HG02870 (cell line): ENCODE measurements around the gene FAXC.
"Not testable (repeated sequence)": the region's sequence is repeated elsewhere in the genome, so short reads cannot be mapped to it uniquely, and the experiment has no call there.

ENCODE experiments used
- ATAC-seq: cut with Tn5 transposase; IDR thresholded peaks from one replicate; pipeline ENCODE4 v1.9.1; 2021; ENCODE audit warnings: mild to moderate bottlenecking, moderate library complexity; ENCODE audit not compliant: unreplicated experiment

FAXC gene

DNA sequence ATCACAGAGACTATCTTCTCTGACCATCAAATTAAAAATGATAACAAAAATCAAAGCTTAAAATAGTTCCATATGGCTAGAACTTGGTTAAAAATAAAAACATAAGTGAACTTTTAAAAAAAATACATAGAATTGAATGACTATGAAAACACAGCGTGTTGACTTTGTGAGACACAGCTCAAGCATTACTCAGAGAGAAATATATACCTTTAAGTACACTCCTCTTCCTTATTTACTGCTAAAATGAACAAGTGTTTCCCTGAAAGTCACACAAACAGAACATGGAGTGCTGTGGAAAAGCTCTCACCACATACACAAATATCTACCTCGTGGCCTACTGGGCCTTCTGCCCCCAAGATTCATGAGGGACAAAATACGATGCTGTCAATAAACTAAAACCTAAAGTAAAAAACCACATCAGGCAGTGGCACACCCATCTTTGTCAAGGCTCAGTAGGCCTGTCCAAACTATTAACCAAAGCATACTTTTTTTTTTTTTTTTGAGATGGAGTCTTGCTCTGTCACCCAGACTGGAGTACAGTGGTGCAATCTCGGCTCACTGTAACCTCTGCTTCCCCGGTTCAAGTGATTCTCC lies 7.5 kb downstream of the FAXC start:
- peak; percentile 80 for ATAC-seq

DNA sequence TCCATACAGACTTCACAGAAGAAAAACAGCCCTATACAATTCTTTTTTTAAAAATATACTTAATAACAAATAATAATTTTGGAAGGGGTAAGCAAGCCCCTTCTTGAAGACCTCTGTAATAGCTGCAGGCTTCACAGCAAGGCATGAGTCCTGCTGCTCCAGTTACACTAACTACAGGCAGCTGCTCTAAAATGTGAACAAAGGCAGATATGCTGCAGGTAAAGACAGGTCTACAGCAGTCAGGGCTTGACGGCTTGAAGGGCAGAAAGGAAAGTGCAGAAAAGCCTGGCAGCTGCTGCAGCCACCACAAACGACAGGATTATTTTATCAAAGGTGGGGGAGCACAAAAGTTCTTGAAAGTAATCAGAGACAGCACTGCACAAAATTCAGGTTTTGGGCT lies 11.3 kb downstream of the FAXC start:
- no peak for ATAC-seq

DNA sequence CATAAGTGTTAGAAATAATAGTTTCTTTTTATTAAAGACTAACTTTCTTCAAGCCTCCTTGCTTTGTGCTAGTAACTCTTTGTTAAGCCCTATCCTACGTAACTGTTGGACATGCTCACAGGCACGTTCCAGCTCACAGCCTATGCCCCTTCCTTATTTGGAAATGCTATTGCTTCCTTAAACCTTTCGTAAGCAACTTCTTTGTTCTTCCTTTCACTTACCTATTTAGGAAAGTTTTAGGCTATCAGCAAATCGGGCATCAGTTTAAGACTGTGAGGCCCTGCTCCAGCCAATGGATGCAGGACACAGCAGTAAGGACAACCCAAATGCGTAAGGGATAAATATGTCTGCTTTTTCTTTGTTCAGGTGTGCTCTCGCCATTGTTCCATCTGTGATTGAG lies 14.2 kb downstream of the FAXC start:
- not testable (repeated sequence) for ATAC-seq

DNA sequence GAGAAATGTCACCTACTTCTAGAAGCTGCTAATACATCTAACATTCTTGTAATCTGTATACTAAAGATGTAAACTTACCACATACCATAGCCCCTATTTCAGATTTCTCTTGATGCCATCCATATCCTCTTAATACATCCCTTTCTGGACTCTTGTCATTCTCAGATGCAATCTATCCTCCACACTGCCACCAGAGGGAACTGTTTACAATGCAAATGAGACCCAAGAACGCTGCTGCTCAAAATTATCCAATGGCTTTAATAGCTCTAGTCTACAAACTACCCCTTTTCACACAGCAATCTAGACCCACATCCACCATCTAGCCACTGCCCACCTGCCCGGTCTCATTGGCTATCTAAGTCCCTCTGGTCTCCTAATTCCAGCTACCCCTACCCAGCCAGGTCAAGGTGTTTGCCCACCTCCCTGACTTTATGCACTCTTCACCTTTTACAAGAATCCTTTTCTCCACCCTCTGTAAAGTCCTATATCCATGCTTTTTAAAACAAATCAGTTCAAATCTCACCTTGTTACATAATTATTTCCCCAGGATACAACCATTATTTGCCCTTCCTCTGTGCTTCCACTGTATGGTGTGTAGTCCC lies 14.8 kb downstream of the FAXC start:
- peak; percentile 30 for ATAC-seq

DNA sequence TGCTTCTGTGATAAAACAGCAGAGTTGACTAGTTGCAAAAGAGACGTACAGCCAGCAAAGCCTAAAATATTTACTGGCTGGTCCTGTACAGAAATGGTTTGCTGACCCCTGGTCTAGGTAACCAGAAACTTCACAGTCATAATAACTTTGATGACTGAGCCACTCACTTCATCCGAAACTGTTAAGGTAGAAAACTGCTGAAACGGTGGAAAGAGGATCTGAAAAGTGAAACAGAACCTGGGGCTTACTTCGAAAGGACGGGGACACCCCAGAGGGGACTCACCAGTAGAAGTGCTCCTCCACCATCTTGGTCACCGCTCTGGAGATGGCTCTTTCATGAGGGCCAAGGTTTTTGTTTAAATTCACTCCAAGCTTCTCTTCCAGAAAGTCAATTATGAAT lies 16.4 kb downstream of the FAXC start:
- peak; percentile 88 for ATAC-seq

DNA sequence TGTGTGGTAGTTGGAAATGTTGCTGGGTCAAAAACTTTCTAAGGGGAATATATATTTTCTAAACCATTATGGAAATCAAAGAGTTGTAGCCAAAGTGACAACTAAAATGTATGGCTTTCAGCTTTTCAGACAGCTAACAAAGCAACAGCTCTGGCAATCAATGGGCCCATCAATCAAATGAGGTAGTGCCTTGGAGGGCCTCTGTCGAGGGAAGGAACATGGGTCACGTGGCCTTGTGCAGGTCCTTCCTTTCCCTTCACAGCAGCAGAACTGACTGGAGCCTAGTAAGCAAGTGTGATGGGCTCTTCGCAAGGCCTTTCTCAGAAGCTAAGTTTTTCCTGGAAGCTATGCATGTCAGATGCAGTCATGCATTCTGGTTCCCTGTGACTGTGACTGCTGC lies 17.9 kb downstream of the FAXC start:
- no peak for ATAC-seq

DNA sequence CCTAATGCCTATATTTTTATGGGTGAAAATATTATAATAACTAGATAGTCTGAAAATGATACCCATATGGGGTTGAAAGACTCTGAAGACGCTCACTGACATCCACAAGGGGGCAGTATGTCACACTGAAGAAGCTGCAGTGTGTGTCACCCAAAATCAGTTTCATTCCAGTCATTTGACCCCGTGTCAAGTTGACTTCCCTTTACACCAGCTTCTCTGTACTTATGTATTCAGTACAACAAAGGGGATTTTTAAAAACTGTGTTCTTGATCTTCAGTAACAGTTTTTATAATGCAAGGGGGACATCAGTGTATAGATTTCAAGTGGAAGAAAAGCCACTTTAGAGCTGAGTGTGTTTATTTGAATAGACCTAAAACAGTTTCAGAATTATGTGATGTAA lies 19.3 kb downstream of the FAXC start:
- ATAC-seq = peak; percentile 60

DNA sequence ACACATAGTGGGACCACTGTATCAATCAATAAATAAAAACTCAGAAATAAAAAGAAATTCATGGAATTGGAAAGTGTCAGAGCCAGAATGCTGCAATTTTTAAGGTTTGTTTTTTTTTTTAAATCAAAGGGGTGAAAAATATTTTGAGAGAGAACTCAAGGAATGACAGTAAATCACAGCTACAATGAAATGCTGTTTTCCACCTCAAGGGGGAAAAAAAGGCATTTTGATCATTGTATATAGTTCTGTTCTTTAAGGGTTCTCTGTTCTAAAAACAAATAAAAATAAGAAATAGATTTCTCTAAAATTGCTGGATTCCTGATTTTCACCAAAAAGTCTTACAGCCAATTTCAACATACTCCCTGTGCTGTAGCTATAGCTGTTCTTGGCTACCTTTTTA lies 24.5 kb downstream of the FAXC start:
- ATAC-seq = no peak

DNA sequence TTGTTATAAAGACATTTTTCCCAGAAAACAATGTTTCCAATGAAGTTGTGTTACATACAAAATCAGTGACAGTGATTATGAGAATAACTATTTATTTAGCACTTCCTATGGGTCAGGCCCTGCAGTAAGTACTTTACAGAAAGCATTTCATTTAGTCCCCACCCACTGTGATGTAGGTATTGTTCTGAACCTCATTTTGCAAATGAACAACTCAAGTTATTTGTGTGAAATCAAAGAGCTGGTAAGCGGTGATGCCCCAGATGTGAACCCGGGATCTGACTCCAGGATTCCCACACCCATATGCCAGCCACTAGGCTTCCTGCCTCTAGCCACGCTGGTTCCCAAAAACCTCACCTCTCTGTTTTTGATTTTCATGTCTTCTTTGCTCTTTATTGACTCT lies 30.9 kb downstream of the FAXC start:
- ATAC-seq = no peak

DNA sequence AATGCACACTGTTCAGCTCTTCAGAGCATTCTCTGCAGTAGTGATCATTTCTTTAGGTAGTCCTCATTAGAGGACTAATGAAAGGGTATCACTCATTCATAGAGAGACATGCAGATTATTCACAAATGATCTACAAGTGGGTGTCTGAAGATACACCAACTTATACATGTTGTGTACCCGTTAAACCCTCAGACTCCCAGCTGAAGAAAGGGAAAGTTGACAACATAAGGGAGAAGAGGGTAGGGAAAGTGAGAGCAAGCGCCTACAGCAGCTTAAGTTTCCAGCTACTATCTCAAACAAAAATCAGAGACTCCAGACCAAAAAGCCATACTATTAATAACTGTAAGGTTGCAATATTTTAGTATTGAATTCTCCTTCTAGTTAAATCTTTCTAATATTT lies 37.1 kb downstream of the FAXC start:
- ATAC-seq = no peak

DNA sequence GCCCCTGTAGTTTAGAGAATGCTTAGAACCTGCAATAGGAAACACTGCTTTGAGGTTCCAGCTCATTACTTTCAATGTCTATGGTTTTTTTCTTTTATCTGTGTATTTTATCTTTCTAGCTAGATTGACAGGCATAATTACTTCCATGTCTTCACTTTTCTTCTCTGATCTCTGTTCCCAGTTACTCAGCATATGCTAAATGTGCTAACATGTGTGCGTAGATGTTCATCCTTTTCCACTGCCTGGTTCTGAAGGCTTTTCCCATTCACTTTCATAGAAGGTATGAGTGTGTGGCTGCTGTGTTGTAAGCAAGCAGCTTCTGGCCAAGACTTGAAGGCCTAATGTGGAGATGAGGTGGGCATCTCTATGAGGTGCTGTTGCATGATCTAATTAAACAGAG lies 38.9 kb downstream of the FAXC start:
- ATAC-seq = no peak

DNA sequence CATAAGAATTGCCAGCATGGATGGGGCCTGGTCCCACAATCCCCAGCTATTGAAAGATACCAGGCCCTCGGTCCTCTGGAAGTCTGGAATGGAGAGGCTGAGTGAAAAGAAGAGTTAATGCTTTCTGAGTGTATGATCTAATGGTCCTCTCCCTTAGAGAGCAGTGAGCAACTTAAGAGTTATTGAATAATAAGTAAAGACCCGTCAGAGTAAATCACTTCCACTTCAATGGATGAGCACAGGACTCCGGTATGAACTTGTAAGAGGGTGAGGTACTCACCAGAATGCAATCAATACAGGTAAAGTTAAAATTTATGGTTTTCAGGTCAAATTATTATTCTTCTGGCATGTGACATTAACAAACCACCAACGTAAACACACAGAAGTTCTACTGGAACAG lies 39.9 kb downstream of the FAXC start:
- ATAC-seq = no peak

DNA sequence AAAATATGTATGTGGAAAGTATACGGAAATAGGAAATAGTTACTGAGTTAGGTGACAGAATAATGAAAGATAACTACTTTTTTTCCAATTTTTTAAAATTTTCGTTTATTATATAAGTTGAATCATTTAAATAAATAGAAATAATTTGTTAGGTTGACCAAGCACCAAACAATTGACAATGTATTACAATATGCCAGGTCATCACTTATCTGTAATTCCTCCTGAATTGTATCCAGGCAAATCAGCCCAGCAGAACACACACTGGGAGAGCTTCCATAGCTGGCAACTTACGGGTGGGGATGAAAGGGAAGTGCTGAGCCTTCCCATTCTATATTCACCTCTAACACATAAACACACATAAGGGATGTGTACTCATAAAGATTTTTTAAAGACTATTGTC lies 40.7 kb downstream of the FAXC start:
- ATAC-seq = no peak

DNA sequence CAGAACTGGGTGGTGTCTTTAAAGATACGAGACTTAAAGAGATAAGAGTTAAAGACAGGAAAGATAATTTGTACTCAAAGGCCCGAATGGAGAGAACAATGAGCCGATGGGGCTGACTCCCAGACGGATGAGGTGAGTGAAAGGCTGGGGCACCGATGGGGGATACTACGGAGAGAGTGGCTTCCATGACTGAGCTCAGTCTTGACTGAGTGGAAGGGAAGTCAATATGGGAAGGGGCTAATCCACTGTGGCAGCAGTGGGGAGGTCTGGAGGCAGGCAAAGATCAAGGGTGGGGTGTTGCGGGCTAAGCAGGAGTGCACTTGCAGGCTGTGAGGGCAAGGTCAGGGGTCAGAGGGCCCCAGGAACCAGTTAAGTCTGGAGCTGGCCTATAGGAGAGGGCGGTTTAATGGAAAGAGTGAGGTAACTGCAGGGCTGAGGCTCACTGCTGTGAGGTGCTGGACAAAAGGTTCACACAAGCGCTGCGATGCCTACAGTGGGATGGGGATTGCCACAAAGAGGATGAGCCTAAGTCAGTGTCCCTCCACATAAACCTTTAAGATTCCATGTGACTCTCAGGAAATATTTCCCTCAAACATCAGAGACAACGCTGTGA lies 42.1 kb downstream of the FAXC start:
- no peak for ATAC-seq

DNA sequence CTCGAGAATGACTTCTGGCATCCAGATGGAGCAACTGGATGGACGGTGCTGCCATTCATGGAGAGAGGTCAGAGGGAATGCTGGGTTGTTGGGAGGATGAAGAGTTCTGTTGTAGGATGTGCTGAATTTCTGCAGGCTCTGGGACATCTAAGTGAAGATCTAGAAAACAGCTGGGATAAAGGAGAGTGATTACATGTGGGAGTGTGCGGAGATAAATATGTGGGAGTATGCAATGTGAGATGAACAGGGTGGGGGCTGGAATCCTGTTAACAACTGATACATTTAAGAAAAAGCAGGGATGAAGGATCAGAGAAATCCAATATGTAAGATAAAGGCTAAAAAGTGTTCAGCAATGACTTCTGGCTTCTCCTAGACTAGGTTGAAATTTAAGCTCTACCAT lies 43.1 kb downstream of the FAXC start:
- no peak for ATAC-seq

DNA sequence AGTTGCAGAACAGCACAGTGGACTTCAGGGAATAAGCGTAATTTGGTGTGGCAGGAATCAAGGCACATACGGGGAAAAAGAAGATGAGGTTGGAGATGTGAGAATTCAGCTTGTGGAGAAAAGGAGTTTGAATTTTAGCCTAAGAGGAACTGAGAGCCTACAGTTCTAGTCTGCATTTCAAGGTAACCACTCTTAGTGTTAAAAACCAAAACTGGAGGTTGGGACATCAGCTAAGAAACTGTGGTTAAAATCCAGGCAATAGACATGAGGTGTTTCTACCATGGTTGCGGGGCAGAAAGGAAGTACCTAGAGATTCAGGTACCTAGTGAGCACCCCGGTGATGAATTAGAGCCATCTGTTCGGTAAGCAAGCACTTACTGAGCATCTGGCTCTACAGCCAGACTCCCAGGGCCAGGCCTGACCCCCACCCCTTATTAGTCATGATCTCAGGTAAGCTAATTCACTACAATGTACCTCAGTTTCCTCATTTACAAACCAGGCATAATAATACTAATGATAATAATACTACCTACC lies 44.4 kb downstream of the FAXC start:
- peak; percentile 93 for ATAC-seq

DNA sequence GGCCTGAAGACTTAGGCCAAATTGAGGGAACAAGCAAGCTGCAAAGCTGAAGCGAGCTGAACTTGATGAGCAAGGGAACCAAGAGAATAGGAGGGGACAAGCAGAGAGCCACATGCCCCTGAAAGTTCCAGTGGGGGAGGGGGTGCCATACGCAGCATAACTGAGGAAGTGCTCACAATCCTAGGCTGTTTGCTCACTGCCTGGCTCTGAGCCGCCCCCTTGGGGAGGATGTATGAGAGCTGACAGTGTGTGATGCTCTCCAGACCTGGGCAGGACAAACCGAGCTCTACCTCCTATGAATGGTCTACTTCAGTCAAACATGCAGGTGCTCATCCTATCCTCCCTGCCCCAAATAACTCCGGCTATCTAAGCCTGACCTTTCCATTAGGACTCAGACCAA lies 52.1 kb downstream of the FAXC start:
- ATAC-seq = no peak

DNA sequence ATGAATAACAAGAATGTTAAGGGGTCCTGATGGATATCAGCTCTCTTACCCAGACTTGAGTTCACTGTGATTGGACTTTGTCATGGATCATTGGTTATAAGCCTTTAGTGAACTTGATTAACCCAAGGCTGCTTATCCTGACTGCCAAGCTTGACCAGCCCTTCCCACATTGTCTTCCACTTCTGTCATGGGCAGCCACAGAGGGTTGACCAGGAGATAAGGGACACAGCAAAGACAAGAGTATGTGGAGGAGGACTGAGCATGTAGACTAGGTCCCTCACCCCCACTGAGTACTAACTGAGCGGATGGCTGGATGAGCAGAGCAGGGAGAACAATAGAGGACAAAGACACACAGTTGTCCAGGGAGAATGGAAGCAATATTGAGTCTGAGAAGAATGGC lies 52.5 kb downstream of the FAXC start:
- ATAC-seq = no peak

DNA sequence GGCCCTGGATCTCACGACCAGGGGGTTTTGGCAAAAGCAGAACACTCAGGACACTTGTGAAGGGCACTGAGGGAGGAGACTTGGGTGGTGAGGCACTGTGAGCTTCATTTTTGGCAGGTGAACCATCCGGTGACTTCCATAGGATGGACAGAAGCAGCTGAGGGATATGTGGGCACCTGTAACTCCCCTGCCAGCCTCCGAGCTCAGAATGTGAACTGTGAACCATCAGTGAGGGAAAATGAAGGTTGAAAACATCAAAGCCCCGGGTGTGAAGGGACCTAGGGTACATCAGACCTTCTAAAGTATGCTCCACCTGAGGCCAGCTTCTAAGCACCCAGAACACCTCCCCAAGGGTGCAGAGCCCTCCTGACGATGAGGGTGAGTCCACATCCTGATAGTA lies 53.2 kb downstream of the FAXC start:
- no peak for ATAC-seq

DNA sequence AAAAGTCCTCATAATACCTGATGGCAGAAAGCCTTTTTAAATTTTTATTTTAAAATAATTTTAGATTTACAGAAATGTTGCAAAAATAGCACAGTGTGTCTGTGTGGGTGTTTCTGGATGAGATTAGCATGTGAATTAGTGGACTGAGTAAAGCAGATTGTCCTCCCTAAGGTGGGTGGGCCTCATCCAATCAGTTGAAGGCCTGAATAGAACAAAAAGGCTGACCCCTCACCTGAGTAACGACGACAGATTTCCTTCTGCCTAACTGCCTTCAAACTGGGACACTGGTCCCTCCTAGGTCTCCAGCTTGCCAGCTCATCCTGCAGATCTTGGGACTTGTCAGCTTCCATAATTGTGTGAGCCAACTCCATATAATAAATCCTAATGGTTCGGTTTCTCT lies 54.2 kb downstream of the FAXC start:
- no peak for ATAC-seq

DNA sequence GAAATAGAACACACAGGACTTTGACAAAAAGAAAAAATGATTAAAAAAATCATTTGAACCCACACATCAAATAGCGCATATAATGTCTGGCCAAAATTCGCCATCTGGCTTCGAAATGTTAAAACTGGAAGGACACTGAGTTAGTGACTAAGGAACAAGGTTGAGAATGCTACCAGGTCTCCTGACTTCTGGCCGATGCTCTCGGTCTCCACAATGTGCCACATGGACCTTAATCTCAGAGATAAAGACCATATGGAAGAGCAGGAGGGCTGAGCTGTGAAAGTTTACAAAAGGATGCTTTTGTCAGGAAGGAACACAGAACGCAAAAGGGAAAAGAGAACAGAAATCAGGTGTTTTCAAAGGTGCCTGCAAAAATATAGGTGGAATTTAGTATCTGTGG lies 54.7 kb downstream of the FAXC start:
- no peak for ATAC-seq

DNA sequence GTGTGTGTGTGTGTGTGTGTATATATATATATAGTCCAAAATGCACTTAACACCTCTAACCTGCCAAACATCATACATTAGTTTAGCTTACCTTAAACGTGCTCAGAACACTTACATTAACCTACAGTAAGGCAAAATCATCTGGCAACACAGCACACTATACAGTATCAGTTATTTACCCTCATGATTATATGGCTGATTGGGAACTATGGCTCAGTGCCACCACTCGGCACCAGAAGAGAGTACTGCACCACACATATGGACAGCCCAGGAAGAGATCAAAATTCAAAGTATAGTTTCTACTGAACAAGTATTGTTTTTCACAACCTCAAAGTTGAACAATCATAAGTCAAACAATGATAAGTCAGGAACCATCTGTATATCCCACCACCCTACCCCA lies 59.8 kb downstream of the FAXC start:
- no peak for ATAC-seq

DNA sequence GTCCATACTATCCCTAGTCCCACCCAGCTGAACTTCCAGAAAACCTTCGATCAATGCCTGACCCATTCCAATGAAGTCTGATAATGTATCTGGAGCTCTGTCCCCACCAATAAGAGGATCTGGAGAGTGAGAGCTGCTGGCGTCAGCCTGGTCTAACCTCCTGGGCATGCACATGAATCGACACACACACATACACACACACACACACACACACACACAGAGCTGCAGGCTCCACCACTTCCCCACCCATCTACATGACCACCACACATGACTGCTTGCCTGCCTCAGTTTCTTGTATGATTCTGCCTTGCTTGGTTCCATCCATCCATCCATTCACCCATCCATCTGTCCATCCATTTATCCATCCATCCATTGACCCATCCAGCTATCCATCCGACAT lies 60.8 kb downstream of the FAXC start:
- ATAC-seq = no peak
